CD4-positive, alpha-beta T cell treated with Interleukin-15 for 4 hours (primary cell): ENCODE data around the gene CTRB2.

Experiments
- DNase-seq: peaks from one replicate; pipeline ENCODE4 v3.0.0-alpha.2; 2020; ENCODE audit warnings: low spot score

The CTRB2 gene

DNA sequence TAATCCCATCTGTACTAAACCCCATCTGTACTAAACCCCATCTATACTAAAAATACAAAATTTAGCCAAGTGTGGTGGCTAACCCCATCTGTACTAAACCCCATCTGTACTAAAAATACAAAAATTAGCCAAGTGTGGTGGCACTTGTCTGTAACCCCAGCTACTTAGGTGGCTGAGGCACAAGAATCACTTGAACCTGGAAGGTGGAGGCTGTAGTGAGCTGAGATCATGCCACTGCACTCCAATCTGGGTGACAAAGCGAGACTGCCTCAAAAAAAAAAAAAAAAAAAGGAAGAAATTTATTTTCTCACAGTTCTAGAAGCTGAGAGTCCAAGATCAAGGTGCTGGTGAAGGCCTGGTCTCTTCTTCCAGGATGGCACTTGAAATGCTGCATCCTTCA lies 46.6 kb downstream of the CTRB2 start:
- DNase-seq, result no peak
